ENCODE data around the gene GALNT10.

Gene GALNT10

DNA sequence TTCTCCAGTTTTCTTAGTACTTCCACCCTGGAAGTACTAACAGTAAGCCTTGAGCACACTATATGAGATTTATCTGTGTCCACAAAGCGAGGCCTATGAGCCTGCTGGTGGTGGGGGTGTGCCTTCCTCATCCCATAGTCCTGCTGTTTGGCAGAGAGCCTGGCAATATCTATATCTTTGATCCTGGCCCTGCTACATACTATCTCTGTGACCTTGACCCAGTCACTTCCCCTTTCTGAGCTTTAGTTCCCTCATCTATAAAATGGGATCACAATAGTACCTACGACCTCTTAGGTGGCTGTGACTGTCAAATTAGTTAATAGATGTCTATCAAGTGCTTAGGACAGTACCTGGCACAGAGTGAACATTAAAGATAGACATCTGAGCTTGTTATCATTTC, 140.7 kb downstream of the GALNT10 start:
- Histone ChIP-seq H3K27ac (ENCODE audit: low read depth, low read length) (no peak overlapping the region), H3K4me2 (ENCODE audit: low read length) (no peak overlapping the region), H3F3A (ENCODE audit: control insufficient read depth, insufficient read depth) (no peaks in the 10 kb centered on the region), H3K27me3 (ENCODE audit: control insufficient read depth, low read length) (peaks cover 2% of the 10 kb centered on the region; the same call in 1 of the 2 replicates), H3K9me2 (replicated peaks; ENCODE audit: control insufficient read depth, low read length) (no peaks in the 10 kb centered on the region), H3K4me1 (ENCODE audit: control insufficient read depth, low read length) (no peaks in the 10 kb centered on the region), H3K36me3 (ENCODE audit: control insufficient read depth, low read length) (no peaks in the 10 kb centered on the region), H4K20me1 (ENCODE audit: control insufficient read depth, insufficient read depth, low read depth, low read length) (no peaks in the 10 kb centered on the region), H3K9me3 (ENCODE audit: control insufficient read depth, insufficient read depth, low read length) (no peaks in the 10 kb centered on the region), H3K4me3 (ENCODE audit: low read length) (no peak overlapping the region), H3K79me2 (ENCODE audit: control insufficient read depth, low read length) (no peaks in the 10 kb centered on the region)
- TF ChIP-seq, protein P1, sequence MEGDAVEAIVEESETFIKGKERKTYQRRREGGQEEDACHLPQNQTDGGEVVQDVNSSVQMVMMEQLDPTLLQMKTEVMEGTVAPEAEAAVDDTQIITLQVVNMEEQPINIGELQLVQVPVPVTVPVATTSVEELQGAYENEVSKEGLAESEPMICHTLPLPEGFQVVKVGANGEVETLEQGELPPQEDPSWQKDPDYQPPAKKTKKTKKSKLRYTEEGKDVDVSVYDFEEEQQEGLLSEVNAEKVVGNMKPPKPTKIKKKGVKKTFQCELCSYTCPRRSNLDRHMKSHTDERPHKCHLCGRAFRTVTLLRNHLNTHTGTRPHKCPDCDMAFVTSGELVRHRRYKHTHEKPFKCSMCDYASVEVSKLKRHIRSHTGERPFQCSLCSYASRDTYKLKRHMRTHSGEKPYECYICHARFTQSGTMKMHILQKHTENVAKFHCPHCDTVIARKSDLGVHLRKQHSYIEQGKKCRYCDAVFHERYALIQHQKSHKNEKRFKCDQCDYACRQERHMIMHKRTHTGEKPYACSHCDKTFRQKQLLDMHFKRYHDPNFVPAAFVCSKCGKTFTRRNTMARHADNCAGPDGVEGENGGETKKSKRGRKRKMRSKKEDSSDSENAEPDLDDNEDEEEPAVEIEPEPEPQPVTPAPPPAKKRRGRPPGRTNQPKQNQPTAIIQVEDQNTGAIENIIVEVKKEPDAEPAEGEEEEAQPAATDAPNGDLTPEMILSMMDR (IDR thresholded peaks at IDR 0.05; ENCODE audit: low read depth, low read length, poor library complexity, severe bottlenecking) = no peak
- TF ChIP-seq EZH2phosphoT487 (IDR thresholded peaks at IDR 0.05; ENCODE audit: borderline replicate concordance, low read length) = no peak

DNA sequence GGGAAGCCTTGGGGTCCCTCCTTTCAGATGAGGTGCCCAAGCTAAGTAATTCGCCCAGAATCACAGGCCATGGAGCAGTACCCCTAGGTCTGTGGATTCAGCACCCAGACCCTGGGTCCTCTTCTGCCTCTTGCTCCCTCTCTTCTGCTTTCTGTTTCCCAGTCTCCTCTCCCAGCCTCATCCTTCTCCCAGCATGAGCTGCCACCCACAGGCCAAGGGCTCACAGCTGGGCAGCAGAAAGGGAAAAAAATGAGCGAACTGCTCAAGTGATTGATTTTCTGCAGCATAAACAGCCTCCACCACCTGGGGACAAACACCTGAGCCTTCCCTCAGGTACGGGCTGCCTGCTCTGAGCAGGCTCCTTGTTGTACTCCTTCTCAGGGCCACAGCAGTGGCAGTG, 141.4 kb downstream of the GALNT10 start:
- Histone ChIP-seq H3K27me3 (ENCODE audit: control insufficient read depth, low read length) (no peaks in the 10 kb centered on the region), H3K9me2 (replicated peaks; ENCODE audit: control insufficient read depth, low read length) (no peaks in the 10 kb centered on the region), H3K36me3 (ENCODE audit: control insufficient read depth, low read length) (no peaks in the 10 kb centered on the region), H4K20me1 (ENCODE audit: control insufficient read depth, insufficient read depth, low read depth, low read length) (no peaks in the 10 kb centered on the region), H3K4me2 (ENCODE audit: low read length) (no peak overlapping the region), H3K27ac (ENCODE audit: low read depth, low read length) (no peak overlapping the region), H3K9me3 (ENCODE audit: control insufficient read depth, insufficient read depth, low read length) (no peaks in the 10 kb centered on the region), H3K4me1 (ENCODE audit: control insufficient read depth, low read length) (no peaks in the 10 kb centered on the region), H3F3A (ENCODE audit: control insufficient read depth, insufficient read depth) (no peaks in the 10 kb centered on the region), H3K79me2 (ENCODE audit: control insufficient read depth, low read length) (no peaks in the 10 kb centered on the region), H3K4me3 (ENCODE audit: low read length) (no peak overlapping the region)
- TF ChIP-seq EZH2phosphoT487 (IDR thresholded peaks at IDR 0.05; ENCODE audit: borderline replicate concordance, low read length) = no peak
- TF ChIP-seq, protein P1 (IDR thresholded peaks at IDR 0.05; ENCODE audit: low read depth, low read length, poor library complexity, severe bottlenecking) = no peak

DNA sequence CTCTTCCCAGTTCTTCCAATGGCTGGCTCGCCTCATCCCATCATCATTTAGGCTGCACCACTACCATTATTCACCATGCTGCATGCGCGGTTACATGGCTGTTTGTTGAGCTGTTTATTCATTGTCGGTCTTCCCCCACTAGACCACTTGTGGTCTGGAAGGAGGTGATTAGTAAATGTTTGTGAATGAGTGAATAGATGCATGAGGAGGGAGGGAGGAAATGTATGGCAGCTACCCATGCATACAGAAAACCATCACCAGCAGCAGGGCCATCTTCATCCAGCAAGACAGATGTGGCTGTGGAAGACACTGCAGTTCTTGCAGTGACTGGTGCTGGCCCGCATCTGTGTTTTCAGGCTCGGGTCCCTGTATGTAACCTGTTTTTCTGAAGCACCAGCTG, 141.9 kb downstream of the GALNT10 start:
- Histone ChIP-seq H3K4me3 (ENCODE audit: low read length) (no peak overlapping the region), H3K27ac (ENCODE audit: low read depth, low read length) (no peak overlapping the region), H3K9me2 (replicated peaks; ENCODE audit: control insufficient read depth, low read length) (no peaks in the 10 kb centered on the region), H3K9me3 (ENCODE audit: control insufficient read depth, insufficient read depth, low read length) (no peaks in the 10 kb centered on the region), H4K20me1 (ENCODE audit: control insufficient read depth, insufficient read depth, low read depth, low read length) (no peaks in the 10 kb centered on the region), H3K79me2 (ENCODE audit: control insufficient read depth, low read length) (no peaks in the 10 kb centered on the region), H3K4me1 (ENCODE audit: control insufficient read depth, low read length) (no peaks in the 10 kb centered on the region), H3K36me3 (ENCODE audit: control insufficient read depth, low read length) (no peaks in the 10 kb centered on the region), H3K27me3 (ENCODE audit: control insufficient read depth, low read length) (no peaks in the 10 kb centered on the region), H3F3A (ENCODE audit: control insufficient read depth, insufficient read depth) (no peaks in the 10 kb centered on the region), H3K4me2 (ENCODE audit: low read length) (no peak overlapping the region)
- TF ChIP-seq, protein P1 (IDR thresholded peaks at IDR 0.05; ENCODE audit: low read depth, low read length, poor library complexity, severe bottlenecking) = no peak
- TF ChIP-seq EZH2phosphoT487 (IDR thresholded peaks at IDR 0.05; ENCODE audit: borderline replicate concordance, low read length) = no peak

DNA sequence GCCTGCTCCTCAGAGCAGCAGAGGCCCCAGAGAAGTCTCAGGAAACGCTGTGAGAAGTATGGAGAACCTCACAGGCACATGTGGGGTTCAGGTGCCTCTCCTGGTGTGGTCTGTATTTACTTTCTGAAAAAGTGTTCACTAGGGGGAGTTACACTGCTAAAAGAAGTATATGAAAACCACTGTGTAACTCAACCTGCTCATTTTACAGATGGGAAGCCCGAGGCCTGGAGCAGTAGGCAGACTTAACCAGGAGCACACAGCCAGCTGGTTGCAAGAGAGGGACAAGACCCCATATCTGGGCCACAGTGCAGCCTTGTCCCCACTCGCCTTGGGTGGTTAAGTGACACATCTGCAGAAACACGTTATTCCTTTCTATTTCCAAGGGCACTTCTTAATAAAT, 142.5 kb downstream of the GALNT10 start:
- Histone ChIP-seq H4K20me1 (ENCODE audit: control insufficient read depth, insufficient read depth, low read depth, low read length) (no peaks in the 10 kb centered on the region), H3K4me3 (ENCODE audit: low read length) (no peak overlapping the region), H3K36me3 (ENCODE audit: control insufficient read depth, low read length) (no peaks in the 10 kb centered on the region), H3K4me1 (ENCODE audit: control insufficient read depth, low read length) (no peaks in the 10 kb centered on the region), H3F3A (ENCODE audit: control insufficient read depth, insufficient read depth) (no peaks in the 10 kb centered on the region), H3K9me3 (ENCODE audit: control insufficient read depth, insufficient read depth, low read length) (no peaks in the 10 kb centered on the region), H3K4me2 (ENCODE audit: low read length) (no peak overlapping the region), H3K9me2 (replicated peaks; ENCODE audit: control insufficient read depth, low read length) (no peaks in the 10 kb centered on the region), H3K79me2 (ENCODE audit: control insufficient read depth, low read length) (no peaks in the 10 kb centered on the region), H3K27me3 (ENCODE audit: control insufficient read depth, low read length) (no peaks in the 10 kb centered on the region), H3K27ac (ENCODE audit: low read depth, low read length) (no peak overlapping the region)
- TF ChIP-seq, protein P1 (IDR thresholded peaks at IDR 0.05; ENCODE audit: low read depth, low read length, poor library complexity, severe bottlenecking) = no peak
- TF ChIP-seq EZH2phosphoT487 (IDR thresholded peaks at IDR 0.05; ENCODE audit: borderline replicate concordance, low read length) = no peak
